Endothelial cell of umbilical vein (primary cell): ENCODE data around the gene SULF2. TPM values are rescaled to one million over a fixed set of nuclear protein-coding genes. Genes with fewer than 3 reads are reported as not detected.

Source experiments
- BruUV-seq: library from RNA; stranded (reverse); fragments of 400-500 nt; replicated peaks from 2 replicates; lab custom pipeline; 2021; lab: Mats Ljungman, UMichigan
- CTCF ChIA-PET: fragments of 300-600, 350-600 bp; sonication (Branson Sonifier 250); formaldehyde crosslinking; loops from one replicate; lab custom pipeline; 2021; ENCODE audit warnings: antibody characterized with exemption, inconsistent platforms; lab: Charles Lee
- POLR2A ChIA-PET: fragments of 300-600, 350-600 bp; sonication (Branson Sonifier 250); formaldehyde crosslinking; loops from one replicate; lab custom pipeline; 2021; ENCODE audit warnings: antibody characterized with exemption, inconsistent platforms; lab: Charles Lee
- DNase-seq: peaks from one replicate; pipeline ENCODE4 v3.0.0-alpha.2; 2011; ENCODE audit warnings: low read depth, low spot score
- FAIRE-seq: peaks from 2 replicates; lab custom pipeline; 2011; peaks lifted over from hg19 to GRCh38; lab: Jason Lieb, UNC
- H2AFZ ChIP-seq: 2 replicates; pipeline ENCODE4 v1.6.0; 2012; ENCODE audit warnings: low read depth, low read length, control low read depth, inconsistent platforms
- H3K27ac ChIP-seq: 2 replicates; pipeline ENCODE4 v1.5.1; 2011; ENCODE audit warnings: low read depth, mild to moderate bottlenecking, control low read depth, low read length, moderate library complexity; ENCODE audit not compliant: insufficient read depth
- H3K27me3 ChIP-seq, 2 experiments: 2 replicates each; pipeline versions ENCODE4 v1.6.0 to v1.6.1; 2011; ENCODE audit warnings: low read length in 2 of 2, mixed read lengths in 1 of 2; ENCODE audit not compliant: control insufficient read depth in 2 of 2, insufficient read depth in 2 of 2
- H3K36me3 ChIP-seq, 2 experiments: 2 replicates in 1 of 2; 3 replicates in 1 of 2; pipeline ENCODE4 v1.5.1; 2011; ENCODE audit warnings: low read length in 2 of 2, mild to moderate bottlenecking in 1 of 2, moderate library complexity in 1 of 2; ENCODE audit not compliant: control insufficient read depth in 2 of 2, insufficient read depth in 2 of 2; ENCODE audit errors: extremely low read depth in 1 of 2
- H3K4me1 ChIP-seq: 3 replicates; pipeline ENCODE4 v1.5.1; 2011; ENCODE audit warnings: mild to moderate bottlenecking, low read length; ENCODE audit not compliant: control insufficient read depth, insufficient read depth; ENCODE audit errors: extremely low read depth
- H3K4me2 ChIP-seq: 2 replicates; pipeline ENCODE4 v1.6.1; 2011; ENCODE audit warnings: low read length, control low read depth, mixed read lengths; ENCODE audit not compliant: insufficient read depth
- H3K4me3 ChIP-seq, 3 experiments: fragments of 200-600 bp in 1 of 3; sonication (generic), shearing (Covaris generic) in 1 of 3; replicated peaks in 1 of 3; 2 replicates each; pipeline ENCODE4 v1.5.1; 2011 to 2016; ENCODE audit warnings: control low read depth in 3 of 3, low read length in 3 of 3, mild to moderate bottlenecking in 2 of 3, inconsistent platforms in 1 of 3, low read depth in 1 of 3, moderate library complexity in 1 of 3; ENCODE audit not compliant: insufficient read depth in 1 of 3
- H3K79me2 ChIP-seq: 2 replicates; pipeline ENCODE4 v1.6.0; 2012; ENCODE audit warnings: low read length, inconsistent platforms; ENCODE audit not compliant: control insufficient read depth, insufficient read depth
- H3K9ac ChIP-seq: replicated peaks from 2 replicates; pipeline ENCODE3; 2011; ENCODE audit warnings: low read length, control low read depth; ENCODE audit not compliant: insufficient read depth; ENCODE audit errors: extremely low read depth
- H3K9me1 ChIP-seq: replicated peaks from 3 replicates; pipeline ENCODE4 v1.6.0; 2011; ENCODE audit warnings: mild to moderate bottlenecking, low read length; ENCODE audit not compliant: control insufficient read depth, insufficient read depth; ENCODE audit errors: extremely low read depth
- H3K9me3 ChIP-seq: replicated peaks from 2 replicates; pipeline ENCODE4 v1.5.1; 2012; ENCODE audit warnings: low read length, inconsistent platforms; ENCODE audit not compliant: control insufficient read depth, insufficient read depth
- H4K20me1 ChIP-seq: replicated peaks from 2 replicates; pipeline ENCODE3; 2011; ENCODE audit warnings: mild to moderate bottlenecking, low read length; ENCODE audit not compliant: control insufficient read depth, insufficient read depth; ENCODE audit errors: extremely low read depth
- EZH2 ChIP-seq: IDR thresholded peaks from 2 replicates; pipeline ENCODE4 v1.6.1; 2012; ENCODE audit warnings: borderline replicate concordance, low read depth, mild to moderate bottlenecking, moderate library complexity, low read length, inconsistent platforms; ENCODE audit not compliant: severe bottlenecking
- FOS ChIP-seq: IDR thresholded peaks from 2 replicates; pipeline ENCODE4 v1.6.1; 2011; ENCODE audit warnings: mild to moderate bottlenecking, low read length, moderate library complexity, borderline replicate concordance; ENCODE audit not compliant: insufficient read depth
- GATA2 ChIP-seq: IDR thresholded peaks from 2 replicates; pipeline ENCODE4 v1.7.0; 2011; ENCODE audit warnings: low read depth, mild to moderate bottlenecking, moderate library complexity, mixed read lengths, low read length; ENCODE audit not compliant: insufficient read length, insufficient read depth
- JUN ChIP-seq: IDR thresholded peaks from 2 replicates; pipeline ENCODE4 v1.6.1; 2011; ENCODE audit warnings: borderline replicate concordance, low read depth; ENCODE audit not compliant: insufficient read length, insufficient read depth
- MYC ChIP-seq: IDR thresholded peaks from one replicate; pipeline ENCODE4 v1.6.1; 2011; ENCODE audit warnings: mild to moderate bottlenecking, low read depth, low read length
- POLR2A ChIP-seq: IDR thresholded peaks from 2 replicates; pipeline ENCODE4 v1.6.1; 2012; ENCODE audit warnings: low read depth, mild to moderate bottlenecking, control low read depth, low read length
- POLR2AphosphoS5 ChIP-seq: IDR thresholded peaks from 2 replicates; pipeline ENCODE4 v1.6.1; 2012; ENCODE audit warnings: low read depth, mild to moderate bottlenecking, control low read depth, low read length, moderate library complexity; ENCODE audit not compliant: insufficient read depth
- dilution Hi-C: fragments of 300-500 bp; cut with MboI; formaldehyde crosslinking; loops from one replicate; pipeline ENCODE4 v1.15.0; 2019; ENCODE audit warnings: low sequenced_read_pairs; ENCODE audit not compliant: extremely low pct_ligation_motif_present
- intact Hi-C: fragments of 100-400 bp; cut with micrococcal nuclease; formaldehyde crosslinking; loops from one replicate; pipeline ENCODE4 v1.10.0; 2022
- polyA plus RNA-seq, 4 experiments: library from polyadenylated mRNA; depleted of rRNA in 3 of 4; stranded (reverse) in 3 of 4; unstranded in 1 of 4; fragments of >200 nt; gene quantifications; 2 replicates each; pipeline versions ENCODE4 v1.2.1 to v1.2.3, GENCODE V29; 2011 to 2012; ENCODE audit warnings: missing spikeins in 1 of 4
- total RNA-seq: library from RNA; stranded (reverse); gene quantifications from 2 replicates; pipeline ENCODE4 v1.2.3, GENCODE V29; 2021
- TF ChIP-seq, protein P1 (sequence below): IDR thresholded peaks from 2 replicates; pipeline ENCODE4 v1.6.1; 2011; ENCODE audit not compliant: insufficient read depth, insufficient read length
- TF ChIP-seq, protein P2 (sequence below), 2 donors: IDR thresholded peaks; 1 replicate in 1 of 2; 2 replicates in 1 of 2; pipeline ENCODE4 v1.5.1; 2011; ENCODE audit warnings: low read length in 2 of 2, mild to moderate bottlenecking in 2 of 2, moderate library complexity in 2 of 2, control low read depth in 1 of 2, inconsistent platforms in 1 of 2, low read depth in 1 of 2; ENCODE audit not compliant: insufficient read depth in 1 of 2; ENCODE audit errors: extremely low read depth in 1 of 2

Gene SULF2
- total and polyA plus RNA-seq, 2 donors (not counting 3 experiments of a cell fraction or from before 2014, with no cell fraction given) = 58.5 to 160 TPM

- BruUV-seq = no TSS peak
- Histone ChIP-seq H3K4me1 (no peaks in the 10 kb centered on the region), H3K36me3 (no peaks in the 10 kb centered on the region), H3K9me3 (no peaks in the 10 kb centered on the region), H3K9ac (no peak overlapping the region), H2AFZ (no peak overlapping the region), H3K27ac (no peak overlapping the region), H3K4me2 (no peak overlapping the region), H3K27me3 (no peaks in the 10 kb centered on the region), H3K79me2 (no peaks in the 10 kb centered on the region), H4K20me1 (no peaks in the 10 kb centered on the region), H3K4me3 (no peak overlapping the region), H3K9me1 (no peaks in the 10 kb centered on the region)
- DNase-seq = no peak
- ChIA-PET POLR2A (no interaction called here), CTCF (no interaction called here)
- FAIRE-seq = no peak
- dilution Hi-C loops = no loop called here
- TF ChIP-seq MYC (no peak), JUN (no peak), GATA2 (no peak), EZH2 (no peak), POLR2AphosphoS5 (no peak), FOS (no peak), POLR2A (no peak)
- TF ChIP-seq, protein P1, sequence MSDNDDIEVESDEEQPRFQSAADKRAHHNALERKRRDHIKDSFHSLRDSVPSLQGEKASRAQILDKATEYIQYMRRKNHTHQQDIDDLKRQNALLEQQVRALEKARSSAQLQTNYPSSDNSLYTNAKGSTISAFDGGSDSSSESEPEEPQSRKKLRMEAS = no peak
- TF ChIP-seq, protein P2, sequence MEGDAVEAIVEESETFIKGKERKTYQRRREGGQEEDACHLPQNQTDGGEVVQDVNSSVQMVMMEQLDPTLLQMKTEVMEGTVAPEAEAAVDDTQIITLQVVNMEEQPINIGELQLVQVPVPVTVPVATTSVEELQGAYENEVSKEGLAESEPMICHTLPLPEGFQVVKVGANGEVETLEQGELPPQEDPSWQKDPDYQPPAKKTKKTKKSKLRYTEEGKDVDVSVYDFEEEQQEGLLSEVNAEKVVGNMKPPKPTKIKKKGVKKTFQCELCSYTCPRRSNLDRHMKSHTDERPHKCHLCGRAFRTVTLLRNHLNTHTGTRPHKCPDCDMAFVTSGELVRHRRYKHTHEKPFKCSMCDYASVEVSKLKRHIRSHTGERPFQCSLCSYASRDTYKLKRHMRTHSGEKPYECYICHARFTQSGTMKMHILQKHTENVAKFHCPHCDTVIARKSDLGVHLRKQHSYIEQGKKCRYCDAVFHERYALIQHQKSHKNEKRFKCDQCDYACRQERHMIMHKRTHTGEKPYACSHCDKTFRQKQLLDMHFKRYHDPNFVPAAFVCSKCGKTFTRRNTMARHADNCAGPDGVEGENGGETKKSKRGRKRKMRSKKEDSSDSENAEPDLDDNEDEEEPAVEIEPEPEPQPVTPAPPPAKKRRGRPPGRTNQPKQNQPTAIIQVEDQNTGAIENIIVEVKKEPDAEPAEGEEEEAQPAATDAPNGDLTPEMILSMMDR (IDR thresholded peaks at IDR 0.05; ENCODE audit: extremely low read depth in 1 of 2, insufficient read depth in 1 of 2, low read depth in 1 of 2, low read length in 2 of 2) = no peak
- intact Hi-C loops = no loop called here
Observed at GRCh38 chr20:47686545-47686944, 98.7 kb downstream of the SULF2 start.
